GM18873 (cell line): ENCODE measurements around the gene POLR3E.
"Not testable (repeated sequence)": the region's sequence is repeated elsewhere in the genome, so short reads cannot be mapped to it uniquely, and the experiment has no call there.

Source experiments
- ATAC-seq: cut with Tn5 transposase; IDR thresholded peaks from one replicate; pipeline ENCODE4 v1.9.1; 2021; ENCODE audit warnings: mild to moderate bottlenecking, moderate library complexity, moderate number of reproducible peaks; ENCODE audit not compliant: unreplicated experiment, low FRiP score

POLR3E gene

DNA sequence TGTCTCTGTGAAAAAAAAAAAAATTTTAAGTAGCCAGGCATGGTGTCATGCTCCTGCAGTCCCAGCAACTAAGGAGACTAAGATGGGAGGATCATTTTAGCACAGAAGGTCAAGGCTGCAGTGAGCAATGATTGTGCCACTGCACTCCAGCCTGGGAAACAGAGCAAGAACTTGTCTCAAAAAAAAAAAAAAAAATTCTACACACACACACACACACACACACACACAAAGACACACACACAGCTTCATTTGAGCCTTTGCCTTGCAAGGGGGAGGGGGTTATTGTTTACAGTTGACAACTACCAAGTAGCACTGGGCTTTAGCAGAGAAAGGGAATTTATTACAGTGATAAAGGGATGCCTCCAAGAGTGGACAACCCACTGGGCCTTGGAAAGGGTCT lies 4.9 kb upstream of the POLR3E start:
- no peak for ATAC-seq

DNA sequence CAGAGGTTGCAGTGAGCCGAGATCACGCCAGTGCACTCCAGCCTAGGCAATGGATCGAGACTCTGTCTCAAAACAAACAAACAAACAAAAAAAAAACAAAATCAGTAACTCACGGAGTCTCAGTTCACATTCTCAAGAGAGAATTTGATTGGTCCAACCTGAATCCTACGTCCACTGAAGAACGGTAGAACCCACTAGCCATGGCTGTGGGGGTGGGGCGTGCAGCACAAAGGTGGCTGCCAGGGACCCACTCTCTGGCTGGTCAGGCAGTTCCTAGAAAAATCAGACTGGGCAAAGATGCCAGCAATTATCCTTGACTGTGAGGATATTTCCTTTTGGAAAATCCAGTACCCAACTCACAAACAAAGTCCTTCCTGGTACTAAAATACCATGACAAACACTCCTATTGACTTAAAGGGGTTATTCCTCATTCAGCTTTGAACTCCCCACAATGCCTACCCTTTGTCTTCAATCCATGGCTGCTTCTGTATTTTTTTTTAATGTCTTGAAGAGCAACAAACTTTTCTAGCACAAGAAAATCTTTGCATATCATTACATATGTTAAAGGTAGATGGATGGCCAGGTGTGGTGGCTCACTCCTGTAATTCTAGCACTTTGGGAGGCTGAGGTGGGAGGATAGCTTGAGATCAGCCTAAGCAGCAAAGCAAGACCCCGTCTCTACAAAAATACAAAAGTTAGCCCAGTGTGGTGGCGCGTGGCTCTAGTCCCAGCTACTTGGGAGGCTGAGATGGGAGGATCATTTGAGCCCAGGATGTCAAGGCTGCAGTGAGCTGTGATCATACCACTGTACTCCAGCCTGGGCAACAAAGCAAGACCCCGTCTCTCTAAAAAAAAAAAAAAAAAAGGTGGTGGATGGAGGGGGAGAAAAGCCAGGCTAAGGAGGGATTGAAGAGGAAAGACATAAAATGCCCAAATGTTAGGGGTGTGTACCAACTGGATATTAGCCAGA lies 3.8 kb upstream of the POLR3E start:
- no peak for ATAC-seq

DNA sequence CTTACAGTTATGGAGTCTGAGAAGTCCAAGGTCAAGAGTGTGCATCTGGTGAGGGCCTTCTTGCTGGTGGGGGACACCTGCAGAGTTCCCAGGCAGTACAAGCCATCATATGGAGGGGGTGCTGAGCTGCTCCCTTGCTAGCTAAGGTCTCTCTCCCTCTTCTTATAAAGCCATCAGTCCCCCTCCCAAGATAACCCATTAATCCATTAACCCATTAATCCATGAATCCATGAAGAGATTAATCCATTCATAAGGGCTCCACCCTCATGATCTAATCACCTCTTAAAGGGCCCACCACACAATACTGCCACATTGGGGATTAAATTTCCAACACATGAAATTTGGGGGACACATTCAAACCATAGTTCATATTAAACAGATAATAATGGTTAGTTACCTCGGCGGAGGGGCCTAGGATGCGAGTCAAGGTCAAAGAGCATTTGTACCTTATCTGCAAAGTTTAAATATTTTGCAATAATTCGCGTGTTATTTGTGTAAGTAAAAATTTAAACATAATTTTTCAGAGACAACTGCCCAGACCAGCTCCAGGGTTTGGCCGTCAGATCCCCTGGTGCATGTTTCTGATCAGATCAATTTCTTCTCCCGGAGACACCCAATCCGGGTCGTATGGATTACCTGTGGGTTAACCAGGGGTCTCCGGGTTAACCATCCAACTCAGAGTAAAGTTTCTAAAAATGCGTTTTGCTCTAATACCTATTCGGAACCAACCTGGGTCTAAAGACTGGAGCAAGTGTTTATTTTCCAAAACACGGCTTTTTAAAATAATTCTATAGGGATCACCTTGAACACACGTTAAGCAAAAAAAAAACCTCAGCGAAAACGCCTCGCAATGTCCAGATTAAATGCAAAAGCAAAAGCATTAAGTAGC lies 740 bp upstream of the POLR3E start:
- ATAC-seq, result no peak

DNA sequence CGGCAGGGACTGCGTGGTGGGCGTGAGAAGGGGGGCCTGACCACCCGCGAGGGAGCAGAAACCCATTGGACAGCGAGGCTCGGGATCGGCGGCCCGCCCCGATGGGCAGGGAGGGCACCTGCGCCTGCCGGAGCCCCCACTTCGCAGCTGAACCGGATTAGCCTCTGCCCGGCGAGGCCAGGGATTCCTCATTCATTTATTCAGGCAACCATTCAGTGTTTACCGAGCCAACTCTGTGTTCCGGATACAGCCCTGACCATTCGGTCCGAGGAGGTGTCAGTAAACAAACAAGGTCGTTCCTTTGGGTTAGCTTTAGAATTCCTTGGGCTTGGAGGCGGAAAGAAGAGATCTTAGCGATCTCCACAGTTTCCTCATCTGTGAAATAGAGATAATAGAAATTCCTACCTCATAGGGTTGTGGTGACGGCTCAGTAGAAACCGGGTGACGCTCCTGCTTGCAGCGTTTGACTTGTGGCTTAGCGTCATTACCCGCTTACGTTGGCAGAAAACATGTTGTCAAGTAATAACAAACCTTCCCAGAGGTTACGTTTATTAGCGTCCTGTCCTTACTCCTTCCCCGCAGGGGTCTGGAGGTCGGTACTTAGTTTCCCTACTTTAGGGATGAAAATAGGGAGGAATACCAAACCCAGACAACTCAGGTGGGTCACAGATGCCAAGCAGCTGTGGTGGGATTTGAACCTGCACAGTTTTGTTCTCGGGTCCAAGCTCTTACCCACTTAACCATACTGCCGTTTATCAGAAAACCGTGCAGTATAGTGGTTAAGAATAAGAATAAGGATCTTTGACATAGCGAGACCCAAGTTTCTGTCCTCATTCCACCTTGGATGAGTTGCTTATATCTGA lies 893 bp downstream of the POLR3E start:
- peak; percentile 23 for ATAC-seq

DNA sequence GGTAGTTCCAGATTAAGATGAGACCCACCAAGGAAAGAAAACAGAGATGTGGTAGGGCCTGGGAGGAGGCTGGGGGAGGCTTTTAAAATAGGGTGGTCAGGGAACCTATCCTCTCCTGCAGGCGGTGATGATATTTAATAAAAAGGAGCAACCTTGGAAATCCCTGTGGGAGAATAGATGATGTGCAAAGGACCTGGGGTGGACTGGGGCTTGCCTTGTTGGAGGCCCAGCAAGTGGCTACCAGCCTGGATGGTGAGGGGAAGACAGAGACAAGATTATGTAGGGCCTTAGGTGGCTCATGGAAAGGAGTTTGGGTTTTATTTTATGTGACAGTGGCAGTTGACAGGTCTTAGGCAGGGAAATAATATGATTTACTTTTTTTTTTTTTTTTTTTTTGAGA lies 1.8 kb downstream of the POLR3E start:
- no peak for ATAC-seq

DNA sequence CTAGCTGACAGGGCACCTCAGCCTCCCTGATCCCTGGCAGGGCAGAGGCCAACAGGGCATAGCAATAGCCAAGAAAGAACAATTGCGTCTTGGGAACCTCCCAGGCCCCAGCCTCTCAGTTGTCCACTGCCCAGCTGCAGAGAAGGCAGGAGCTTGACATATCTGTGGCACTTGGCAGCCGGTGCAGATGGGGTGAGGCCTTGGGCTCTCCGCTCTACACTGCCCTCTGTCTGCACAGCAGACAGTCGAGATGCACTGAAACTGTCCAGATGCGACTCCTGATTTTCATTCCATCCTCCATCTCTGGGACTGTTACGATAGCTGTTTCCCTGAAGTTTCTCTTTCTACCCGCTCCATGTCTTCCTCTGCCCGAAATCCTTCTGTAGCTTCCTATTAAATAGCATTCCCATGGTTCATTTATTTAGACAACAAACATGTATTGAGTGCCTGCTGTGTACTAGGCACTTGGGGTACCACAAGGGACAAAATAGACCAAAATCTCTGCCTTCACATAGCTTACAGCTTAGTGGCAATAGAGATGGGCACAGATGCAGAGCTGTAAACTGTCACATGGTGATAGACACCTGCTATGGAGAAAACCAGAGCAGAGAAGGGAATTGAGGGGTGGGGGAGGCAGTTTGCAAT lies 3.3 kb downstream of the POLR3E start:
- no peak for ATAC-seq

DNA sequence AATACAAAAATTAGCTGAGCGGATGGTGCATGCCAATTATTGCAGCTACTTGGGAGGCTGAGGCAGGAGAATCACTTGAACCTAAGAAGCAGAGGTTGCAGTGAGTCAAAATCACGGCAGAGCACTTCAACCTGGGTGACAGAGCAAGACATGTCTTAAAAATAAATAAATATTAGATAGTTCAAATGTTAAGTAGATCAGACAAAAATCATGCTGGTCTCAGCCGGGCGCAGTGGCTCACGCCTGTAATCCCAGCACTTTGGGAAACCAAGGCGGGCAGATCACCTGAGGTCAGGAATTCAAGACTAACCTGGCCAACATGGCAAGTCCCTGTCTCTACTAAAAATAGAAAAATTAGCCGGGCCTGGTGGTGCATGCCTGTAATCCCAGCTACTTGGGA lies 4.2 kb downstream of the POLR3E start:
- not testable (repeated sequence) for ATAC-seq

DNA sequence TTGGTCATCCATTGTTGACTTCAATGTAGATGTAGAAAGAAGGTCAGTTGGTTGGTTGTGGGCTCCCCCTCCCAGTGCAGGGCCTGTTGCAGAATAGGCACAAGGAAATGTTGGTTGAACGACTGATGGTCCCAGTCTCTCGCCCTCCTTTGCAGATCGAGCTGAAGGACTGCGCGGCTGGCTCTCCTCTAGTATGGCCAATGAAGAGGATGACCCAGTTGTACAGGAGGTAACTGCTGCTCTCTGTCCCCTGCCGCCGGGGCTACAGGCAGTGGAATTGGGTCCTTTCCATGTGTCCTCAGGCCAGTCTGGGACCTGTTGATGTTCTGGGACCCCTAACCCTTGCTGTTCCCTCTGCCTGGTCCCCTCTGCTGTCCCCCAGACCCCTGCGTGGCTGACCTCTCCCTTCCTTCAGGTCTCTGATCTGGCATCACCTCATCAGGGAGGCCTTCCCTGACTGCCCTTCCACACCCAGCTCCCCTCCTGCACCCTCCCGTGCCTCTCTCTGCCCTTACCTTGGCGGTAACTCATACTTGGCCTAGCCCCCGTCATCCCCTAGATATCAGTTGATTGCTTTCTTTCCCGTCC lies 5.7 kb downstream of the POLR3E start:
- no peak for ATAC-seq

DNA sequence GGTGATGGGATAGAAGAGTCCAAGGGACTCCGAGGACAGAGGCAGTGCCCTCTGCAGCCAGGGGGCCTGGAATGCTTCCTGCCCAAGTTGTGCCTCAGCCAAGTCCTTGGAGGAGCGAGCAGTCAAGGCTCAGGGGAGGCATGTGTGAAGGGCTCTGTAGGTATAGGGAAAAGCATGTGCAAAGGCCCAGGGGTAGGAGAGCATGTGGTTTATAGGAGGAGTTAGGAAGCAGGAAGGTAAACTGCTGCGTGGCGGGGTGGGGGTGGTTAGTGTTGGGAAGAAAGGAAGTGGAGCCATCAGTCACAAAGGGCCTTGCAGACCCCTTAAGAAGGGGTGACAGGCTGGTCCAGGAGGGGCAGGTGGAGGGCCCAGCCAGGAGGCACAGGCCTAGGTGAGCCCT lies 7.2 kb downstream of the POLR3E start:
- ATAC-seq, result no peak

DNA sequence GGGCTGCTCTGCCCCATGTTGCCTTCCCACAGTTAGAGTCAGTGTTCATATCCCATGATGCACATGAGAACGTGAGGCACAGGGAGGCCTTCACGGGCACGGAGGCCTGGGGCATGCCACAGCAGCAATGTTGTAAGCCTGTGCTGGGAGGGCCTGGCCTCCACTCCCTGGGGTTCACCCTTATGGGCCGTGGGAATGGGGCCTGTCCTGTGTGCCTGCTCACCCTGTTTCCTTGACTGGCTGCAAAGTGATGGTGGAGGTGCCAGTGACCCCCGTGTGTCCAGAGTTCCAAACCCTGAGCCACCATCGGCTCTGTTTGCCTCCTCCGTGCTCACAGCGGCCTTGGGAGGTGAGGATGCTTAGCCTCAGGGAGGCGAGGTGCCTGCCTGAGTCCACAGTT lies 9.6 kb downstream of the POLR3E start:
- no peak for ATAC-seq

DNA sequence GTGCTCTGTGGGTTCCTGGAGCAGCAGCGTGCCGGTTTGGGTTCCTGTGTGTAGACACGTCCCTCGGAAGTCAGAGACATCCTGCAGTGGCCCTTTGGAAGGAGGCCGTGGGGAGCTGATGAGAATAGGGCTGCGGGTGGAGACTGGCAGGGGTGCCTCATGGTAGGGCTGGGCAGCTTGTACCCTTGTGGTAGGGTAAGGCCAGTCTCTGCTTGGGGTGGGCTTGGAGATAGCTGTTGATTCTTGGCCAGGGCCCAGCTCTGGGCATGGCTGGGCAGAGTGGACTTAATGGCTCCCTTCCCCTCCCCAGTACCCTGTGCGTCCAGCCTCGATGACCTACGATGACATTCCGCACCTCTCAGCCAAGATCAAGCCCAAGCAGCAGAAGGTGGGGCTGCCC lies 10.6 kb downstream of the POLR3E start:
- no peak for ATAC-seq

DNA sequence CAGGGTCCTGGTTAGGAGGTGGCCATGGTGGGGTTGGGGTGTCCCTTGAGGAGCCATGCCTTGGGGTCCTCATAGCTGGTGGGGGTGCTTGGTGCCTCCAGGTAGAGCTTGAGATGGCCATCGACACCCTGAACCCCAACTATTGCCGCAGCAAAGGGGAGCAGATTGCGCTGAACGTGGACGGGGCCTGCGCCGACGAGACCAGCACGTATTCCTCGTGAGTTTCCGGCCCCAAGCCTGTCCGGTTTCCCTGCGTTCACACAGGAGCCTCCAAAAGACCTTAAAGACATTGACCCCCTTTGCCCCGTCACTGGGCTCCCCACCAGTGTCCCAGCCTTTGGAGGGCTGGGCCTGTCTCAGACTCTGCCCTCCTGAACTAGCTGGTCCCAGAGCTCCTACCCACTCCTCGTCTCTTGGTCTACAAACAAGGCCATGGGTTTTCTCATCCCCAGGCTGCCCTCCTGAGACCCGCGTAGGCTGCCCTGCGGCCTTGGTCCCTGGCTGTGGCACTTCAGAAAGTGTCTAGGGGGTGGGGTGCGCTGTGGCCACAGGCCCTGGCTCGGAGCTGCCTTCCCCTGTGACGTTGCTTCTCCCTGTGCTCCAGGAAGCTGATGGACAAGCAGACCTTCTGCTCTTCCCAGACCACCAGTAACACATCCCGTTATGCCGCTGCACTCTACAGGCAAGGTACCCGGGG lies 11.8 kb downstream of the POLR3E start:
- ATAC-seq, result no peak

DNA sequence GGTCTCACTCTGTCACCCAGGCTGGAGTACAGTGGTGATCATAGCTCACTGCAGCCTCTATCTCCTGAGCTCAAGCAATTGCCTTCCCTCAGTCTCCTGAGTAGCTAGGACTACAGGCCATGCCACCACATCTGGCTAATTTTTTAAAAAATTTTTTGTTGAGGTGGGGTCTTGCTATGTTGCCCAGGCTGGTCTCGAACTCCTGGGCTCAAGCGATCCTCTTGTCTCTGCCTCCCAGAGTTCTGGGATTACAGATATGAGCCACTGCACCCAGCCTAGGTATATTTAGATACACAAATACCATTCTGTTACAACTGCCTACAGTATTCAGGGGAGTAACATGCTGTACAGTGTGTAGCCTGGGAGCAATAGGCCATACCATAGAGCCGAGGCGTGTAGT lies 14.3 kb downstream of the POLR3E start:
- no peak for ATAC-seq

DNA sequence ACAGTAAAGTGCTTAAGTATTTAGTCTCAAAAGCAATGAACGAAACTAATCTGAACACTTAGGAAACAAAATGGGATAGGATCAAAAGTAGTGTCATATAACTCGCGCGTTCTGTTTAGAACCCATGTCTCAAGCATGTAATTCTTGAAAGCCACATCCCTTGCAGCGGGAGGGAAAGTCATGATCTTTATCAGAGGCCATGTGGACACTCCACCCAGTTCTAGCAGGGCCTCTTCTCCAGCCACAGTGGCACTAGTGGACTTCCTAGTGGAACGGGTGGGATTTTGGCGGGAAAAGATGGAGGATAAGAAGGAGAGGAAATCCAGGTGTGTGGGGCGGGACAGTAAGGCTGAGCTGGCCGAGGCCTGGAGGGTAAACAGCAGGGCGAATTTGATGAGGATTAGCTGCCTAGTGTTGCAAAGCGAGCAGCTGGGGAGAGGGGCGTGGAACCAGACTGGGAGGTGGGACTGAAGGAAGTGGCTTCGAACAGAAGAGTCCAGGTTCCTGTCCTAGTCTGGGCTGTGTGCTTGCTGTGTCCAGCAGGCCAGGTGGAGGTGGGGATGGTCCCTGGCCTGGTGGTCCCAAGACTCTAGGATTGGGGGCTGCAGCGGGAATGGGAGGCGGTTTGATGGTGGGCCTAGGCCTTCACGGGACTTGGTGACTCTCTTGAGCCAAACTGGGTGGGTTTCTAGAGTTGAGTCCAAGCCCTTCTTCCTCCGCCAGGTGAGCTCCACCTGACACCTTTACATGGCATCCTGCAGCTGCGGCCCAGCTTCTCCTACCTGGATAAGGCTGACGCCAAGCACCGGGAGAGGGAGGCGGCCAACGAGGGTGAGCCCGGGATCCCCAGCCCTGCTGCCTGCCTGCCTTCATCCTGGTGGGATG lies 15.9 kb downstream of the POLR3E start:
- no peak for ATAC-seq

DNA sequence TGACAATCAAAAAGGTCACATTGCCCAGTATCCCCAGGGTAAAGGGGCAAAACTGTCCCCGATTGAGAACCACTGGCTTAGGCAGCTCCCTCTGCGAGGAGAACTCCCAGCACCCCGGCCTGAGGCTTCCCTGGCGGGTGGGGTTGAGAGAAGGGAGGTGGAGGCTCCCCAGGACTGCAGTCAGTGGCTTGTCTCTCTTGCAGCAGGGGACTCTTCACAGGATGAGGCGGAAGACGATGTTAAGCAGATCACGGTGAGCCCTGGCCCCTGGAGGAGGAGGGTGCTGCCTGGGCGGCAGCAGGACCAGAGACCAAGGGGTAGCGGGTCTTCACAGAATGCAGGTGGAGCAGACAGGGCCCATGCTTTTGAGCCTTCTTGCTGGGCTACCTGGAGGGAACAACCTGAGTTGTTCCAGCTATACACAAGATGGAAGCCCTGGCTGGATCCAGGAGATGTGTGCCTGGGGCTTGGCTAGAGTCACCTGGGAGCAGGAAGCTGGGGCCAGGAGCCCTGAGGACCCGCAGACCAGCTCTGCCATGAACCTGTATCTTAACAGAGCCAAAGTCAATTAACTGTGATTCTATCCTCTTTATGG lies 16.8 kb downstream of the POLR3E start:
- ATAC-seq, result no peak

DNA sequence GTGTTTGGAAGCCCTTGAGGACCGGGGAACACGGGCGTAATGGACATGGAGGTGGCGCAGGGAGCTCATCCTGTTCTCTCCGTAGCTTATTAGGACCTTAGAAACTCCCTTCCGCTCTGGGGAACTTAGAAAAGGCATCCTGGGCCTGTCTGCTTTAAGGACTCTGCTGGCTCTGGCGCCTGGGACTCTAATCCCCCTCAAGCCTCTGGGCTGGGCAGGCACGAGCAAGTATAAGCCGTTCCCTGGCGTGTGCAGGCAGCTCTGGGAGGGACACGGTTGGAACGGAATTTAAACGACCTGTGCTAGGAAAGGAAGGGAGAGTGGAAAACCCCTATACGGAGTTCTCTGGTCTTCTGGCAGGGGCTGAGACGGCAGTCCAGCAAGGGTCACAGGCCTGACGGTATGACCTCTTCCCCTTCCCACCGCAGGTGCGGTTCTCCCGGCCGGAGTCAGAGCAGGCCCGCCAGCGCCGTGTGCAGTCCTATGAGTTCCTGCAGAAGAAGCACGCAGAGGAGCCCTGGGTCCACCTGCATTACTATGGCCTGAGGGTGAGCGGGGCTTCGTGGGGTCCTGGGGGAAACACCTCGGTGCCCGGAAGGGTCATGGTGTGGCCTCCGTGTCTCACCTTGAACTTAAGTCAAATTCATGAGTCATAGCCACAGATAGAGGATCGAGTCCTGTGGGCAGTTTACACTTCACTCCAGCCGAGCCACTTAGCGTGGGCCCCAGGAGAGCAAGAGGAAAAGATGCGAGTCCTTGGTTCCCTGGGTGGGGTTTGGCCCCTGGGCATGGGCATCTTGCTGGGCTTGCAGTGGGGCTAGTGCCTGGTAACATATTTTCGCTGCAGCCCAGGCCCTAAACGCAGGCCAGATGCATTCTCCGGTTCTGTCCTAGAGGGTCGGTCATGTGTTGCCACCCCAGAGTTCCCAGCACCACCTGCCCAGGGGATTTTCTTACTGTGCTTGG lies 17.7 kb downstream of the POLR3E start:
- ATAC-seq, result no peak

DNA sequence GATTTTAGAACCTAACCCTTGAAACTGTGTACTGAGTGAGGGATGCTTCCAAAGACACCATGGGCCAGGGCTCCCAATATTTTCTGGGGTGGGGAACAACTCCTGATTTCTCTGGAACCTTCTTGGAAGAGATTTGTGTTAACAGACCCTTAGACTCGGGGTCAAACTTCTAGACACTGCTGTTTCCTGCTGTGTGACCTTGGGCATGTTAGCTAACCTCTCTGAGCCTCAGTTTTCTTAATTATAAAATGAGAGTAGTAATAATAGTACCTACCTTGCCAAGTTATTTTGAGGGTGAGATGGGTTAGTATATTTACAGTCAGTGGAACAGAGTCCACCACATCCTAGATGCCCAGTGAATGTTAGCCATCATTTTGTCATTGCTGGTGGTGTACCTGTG lies 18.8 kb downstream of the POLR3E start:
- ATAC-seq, result no peak
